H9 (cell line): Measurements from ENCODE around the gene AKAP12. TPM values are rescaled to one million over a fixed set of nuclear protein-coding genes. Genes with fewer than 3 reads are reported as not detected.

Experiments
- DNase-seq: peaks from one replicate; pipeline ENCODE4 v3.0.0-alpha.2; 2017
- H2AFZ ChIP-seq: one replicate; pipeline ENCODE4 v1.6.1; 2013; ENCODE audit warnings: mild to moderate bottlenecking, low read length, control low read depth, moderate library complexity
- H2AK5ac ChIP-seq: 2 replicates; pipeline ENCODE4 v1.6.1; 2013; ENCODE audit warnings: low read length, control low read depth, mixed read lengths; ENCODE audit not compliant: insufficient read length
- H2BK120ac ChIP-seq: one replicate; pipeline ENCODE4 v1.6.1; 2013; ENCODE audit warnings: low read depth, mild to moderate bottlenecking, low read length, control low read depth, inconsistent platforms; ENCODE audit not compliant: poor library complexity, severe bottlenecking
- H2BK12ac ChIP-seq: 2 replicates; pipeline ENCODE4 v1.6.1; 2013; ENCODE audit warnings: low read length, control low read depth, mixed read lengths, low read depth; ENCODE audit not compliant: insufficient read length
- H2BK15ac ChIP-seq: 2 replicates; pipeline ENCODE4 v1.6.1; 2013; ENCODE audit warnings: low read depth, low read length, control low read depth
- H2BK20ac ChIP-seq: one replicate; pipeline ENCODE4 v1.6.1; 2013; ENCODE audit warnings: low read depth, mild to moderate bottlenecking, low read length, control low read depth, inconsistent platforms; ENCODE audit not compliant: poor library complexity, severe bottlenecking
- H2BK5ac ChIP-seq: 2 replicates; pipeline ENCODE4 v1.6.1; 2013; ENCODE audit warnings: low read length, control low read depth, mixed read lengths; ENCODE audit not compliant: insufficient read length
- H3K14ac ChIP-seq: 2 replicates; pipeline ENCODE4 v1.6.1; 2013; ENCODE audit warnings: low read length, control low read depth; ENCODE audit not compliant: insufficient read depth
- H3K18ac ChIP-seq: 2 replicates; pipeline ENCODE4 v1.6.1; 2013; ENCODE audit warnings: low read depth, mild to moderate bottlenecking, mixed read lengths, low read length, control low read depth; ENCODE audit not compliant: insufficient read length
- H3K23ac ChIP-seq: 2 replicates; pipeline ENCODE4 v1.6.1; 2013; ENCODE audit warnings: low read length, control low read depth, mixed read lengths, low read depth; ENCODE audit not compliant: insufficient read length
- H3K23me2 ChIP-seq: 2 replicates; pipeline ENCODE4 v1.6.1; 2013; ENCODE audit warnings: low read depth, mild to moderate bottlenecking, mixed read lengths, low read length, control low read depth; ENCODE audit not compliant: insufficient read length, poor library complexity, severe bottlenecking
- H3K27ac ChIP-seq: 2 replicates; pipeline ENCODE4 v1.5.1; 2013; ENCODE audit warnings: low read length, control low read depth, mixed read lengths, low read depth; ENCODE audit not compliant: insufficient read length
- H3K27me3 ChIP-seq: 2 replicates; pipeline ENCODE4 v1.6.1; 2013; ENCODE audit warnings: low read length, control low read depth, inconsistent platforms; ENCODE audit not compliant: insufficient read depth
- H3K4ac ChIP-seq: 2 replicates; pipeline ENCODE4 v1.6.1; 2013; ENCODE audit warnings: low read depth, mild to moderate bottlenecking, control low read depth, inconsistent platforms, low read length, moderate library complexity
- H3K4me1 ChIP-seq: 2 replicates; pipeline ENCODE4 v1.6.1; 2013; ENCODE audit warnings: low read length, control low read depth, inconsistent platforms; ENCODE audit not compliant: insufficient read depth
- H3K4me2 ChIP-seq: 2 replicates; pipeline ENCODE4 v1.6.1; 2013; ENCODE audit warnings: low read length, control low read depth, mixed read lengths; ENCODE audit not compliant: insufficient read length, insufficient read depth
- H3K56ac ChIP-seq: 2 replicates; pipeline ENCODE4 v1.6.1; 2013; ENCODE audit warnings: low read depth, mild to moderate bottlenecking, mixed read lengths, low read length, control low read depth; ENCODE audit not compliant: insufficient read length
- H3K79me1 ChIP-seq: 2 replicates; pipeline ENCODE4 v1.6.1; 2013; ENCODE audit warnings: low read depth, mild to moderate bottlenecking, moderate library complexity, low read length, control low read depth, inconsistent platforms; ENCODE audit not compliant: insufficient read depth, poor library complexity, severe bottlenecking
- H3K79me2 ChIP-seq: 2 replicates; pipeline ENCODE4 v1.6.1; 2013; ENCODE audit warnings: low read length, control low read depth, inconsistent platforms; ENCODE audit not compliant: insufficient read depth
- H3K9ac ChIP-seq: 2 replicates; pipeline ENCODE4 v1.6.1; 2013; ENCODE audit warnings: low read length, control low read depth, mixed read lengths; ENCODE audit not compliant: insufficient read length; ENCODE audit errors: extremely low read depth
- H3K9me3 ChIP-seq: one replicate; pipeline ENCODE4 v1.6.1; 2013; ENCODE audit warnings: low read depth, low read length, inconsistent platforms; ENCODE audit not compliant: control insufficient read depth
- H3T11ph ChIP-seq: one replicate; pipeline ENCODE4 v1.6.1; 2013; ENCODE audit warnings: mild to moderate bottlenecking, low read length, control low read depth, inconsistent platforms
- H4K20me1 ChIP-seq: one replicate; pipeline ENCODE4 v1.6.1; 2013; ENCODE audit not compliant: control insufficient read depth, insufficient read length, insufficient read depth
- H4K5ac ChIP-seq: 2 replicates; pipeline ENCODE4 v1.6.1; 2013; ENCODE audit warnings: low read depth, mild to moderate bottlenecking, mixed read lengths, low read length, control low read depth; ENCODE audit not compliant: insufficient read length
- H4K8ac ChIP-seq: replicated peaks from 2 replicates; pipeline ENCODE4 v1.6.1; 2013; ENCODE audit warnings: low read length, control low read depth, mixed read lengths, low read depth; ENCODE audit not compliant: insufficient read length
- H4K91ac ChIP-seq: 2 replicates; pipeline ENCODE4 v1.6.1; 2013; ENCODE audit warnings: low read depth, mild to moderate bottlenecking, moderate library complexity, mixed read lengths, low read length, control low read depth; ENCODE audit not compliant: insufficient read length
- H3K27ac Mint-ChIP-seq, 3 experiments: 2 replicates in 2 of 3; 3 replicates in 1 of 3; pipeline ENCODE4 v1.8.0; 2020 to 2021; ENCODE audit warnings: mixed read lengths in 3 of 3, mild to moderate bottlenecking in 1 of 3, moderate library complexity in 1 of 3
- H3K27me3 Mint-ChIP-seq: 2 replicates; pipeline ENCODE4 v1.8.0; 2021; ENCODE audit warnings: low read depth, mild to moderate bottlenecking, moderate library complexity, mixed read lengths
- H3K36me3 Mint-ChIP-seq, 3 experiments: 2 replicates in 2 of 3; 3 replicates in 1 of 3; pipeline ENCODE4 v1.8.0; 2020 to 2021; ENCODE audit warnings: low read depth in 3 of 3, mixed read lengths in 3 of 3; ENCODE audit not compliant: insufficient read depth in 1 of 3
- H3K4me1 Mint-ChIP-seq, 2 experiments: 2 replicates each; pipeline ENCODE4 v1.8.0; 2020; ENCODE audit warnings: mixed read lengths in 2 of 2
- H3K4me3 Mint-ChIP-seq, 2 experiments: 2 replicates in 1 of 2; 3 replicates in 1 of 2; pipeline ENCODE4 v1.8.0; 2020 to 2021; ENCODE audit warnings: mild to moderate bottlenecking in 2 of 2, mixed read lengths in 2 of 2, moderate library complexity in 1 of 2
- H3K9me3 Mint-ChIP-seq, 2 experiments: 2 replicates in 1 of 2; 3 replicates in 1 of 2; pipeline ENCODE4 v1.8.0; 2020; ENCODE audit warnings: mild to moderate bottlenecking in 2 of 2, mixed read lengths in 2 of 2, moderate library complexity in 1 of 2
- WGBS: extraction: QIAGEN DNeasy Blood & Tissue Kit; methylation state at CpG from one replicate; pipeline ENCODE4 v1.1.7; 2013; ENCODE audit warnings: missing lambda C conversion rate, low lambda C conversion rate, mixed read lengths; ENCODE audit not compliant: insufficient read length; ENCODE audit errors: extremely low coverage; 5-methylcytosine and 5-hydroxymethylcytosine counted together
- total RNA-seq: library from RNA; stranded (reverse); gene quantifications from 2 replicates; pipeline ENCODE4 v1.2.1, GENCODE V29; 2021
- TF ChIP-seq, protein P1 (sequence below): fragments of 200-600 bp; sonication (generic); conservative IDR thresholded peaks from 3 replicates; pipeline ENCODE4 v1.8.0; 2021; ENCODE audit warnings: antibody characterized with exemption, mild to moderate bottlenecking

Gene AKAP12
- total RNA-seq, 1 experiment from 2014 or later, result 52.3 TPM

DNA sequence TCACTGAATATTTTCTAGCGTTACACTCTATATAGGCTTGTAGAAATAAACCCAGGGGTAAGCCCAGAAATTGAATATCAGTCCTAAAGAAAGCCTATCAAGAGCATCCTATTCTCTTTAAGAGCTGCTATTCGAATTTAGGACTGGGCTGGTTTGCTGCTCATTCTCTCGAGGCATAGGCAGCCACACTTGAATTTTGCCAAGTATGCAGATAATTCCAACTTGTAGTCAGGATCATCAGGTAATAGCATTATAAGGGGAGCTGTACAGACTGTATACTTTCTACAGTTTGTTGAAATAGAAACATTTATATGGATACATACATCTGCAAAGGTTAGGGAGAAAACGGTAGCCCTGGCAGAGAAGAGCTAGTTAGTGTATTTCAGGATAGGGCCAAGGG is 153.6 kb downstream of the AKAP12 start:
- Histone ChIP-seq H2BK12ac (no peak overlapping the region), H2BK15ac (no peak overlapping the region), H4K5ac (no peak overlapping the region), H3K27ac (no peak overlapping the region), H3K14ac (no peak overlapping the region), H3K23ac (no peak overlapping the region), H3K79me2 (peaks cover 43% of the 10 kb centered on the region), H4K8ac (no peak overlapping the region), H3T11ph (no peak overlapping the region), H3K4me2 (no peak overlapping the region), H3K56ac (no peak overlapping the region), H2BK20ac (no peak overlapping the region), H3K4ac (no peak overlapping the region), H4K20me1 (no peaks in the 10 kb centered on the region), H2AK5ac (no peak overlapping the region), H3K23me2 (peaks cover 8% of the 10 kb centered on the region), H4K91ac (no peak overlapping the region), H3K4me1 (peaks cover 2% of the 10 kb centered on the region; the same call in 1 of the 2 replicates), H2AFZ (no peak overlapping the region), H3K9me3 (no peaks in the 10 kb centered on the region), H3K18ac (no peak overlapping the region), H2BK5ac (no peak overlapping the region), H3K27me3 (no peaks in the 10 kb centered on the region), H2BK120ac (no peak overlapping the region), H3K9ac (no peak overlapping the region), H3K79me1 (peaks cover 2% of the 10 kb centered on the region)
- H3K27me3 Mint-ChIP-seq, result no peaks in the 10 kb centered on the region
- H3K4me1 Mint-ChIP-seq, result peaks cover 32 to 34% of the 10 kb centered on the region in 2 experiments
- peaks cover 19 to 36% (median 21%) of the 10 kb centered on the region in 3 experiments; a peak in 6 of 7 replicates for H3K36me3 Mint-ChIP-seq
- peak overlapping the region in 2 of 3 experiments; percentile 7 to 75; a peak in 3 of 7 replicates for H3K27ac Mint-ChIP-seq
- peak overlapping the region; percentile 92 to 93 for H3K4me3 Mint-ChIP-seq
- no peaks in the 10 kb centered on the region for H3K9me3 Mint-ChIP-seq
- no CpG with 5 or more reads among the region's 4 CpGs for WGBS
- DNase-seq, result no peak
- TF ChIP-seq, protein P1, sequence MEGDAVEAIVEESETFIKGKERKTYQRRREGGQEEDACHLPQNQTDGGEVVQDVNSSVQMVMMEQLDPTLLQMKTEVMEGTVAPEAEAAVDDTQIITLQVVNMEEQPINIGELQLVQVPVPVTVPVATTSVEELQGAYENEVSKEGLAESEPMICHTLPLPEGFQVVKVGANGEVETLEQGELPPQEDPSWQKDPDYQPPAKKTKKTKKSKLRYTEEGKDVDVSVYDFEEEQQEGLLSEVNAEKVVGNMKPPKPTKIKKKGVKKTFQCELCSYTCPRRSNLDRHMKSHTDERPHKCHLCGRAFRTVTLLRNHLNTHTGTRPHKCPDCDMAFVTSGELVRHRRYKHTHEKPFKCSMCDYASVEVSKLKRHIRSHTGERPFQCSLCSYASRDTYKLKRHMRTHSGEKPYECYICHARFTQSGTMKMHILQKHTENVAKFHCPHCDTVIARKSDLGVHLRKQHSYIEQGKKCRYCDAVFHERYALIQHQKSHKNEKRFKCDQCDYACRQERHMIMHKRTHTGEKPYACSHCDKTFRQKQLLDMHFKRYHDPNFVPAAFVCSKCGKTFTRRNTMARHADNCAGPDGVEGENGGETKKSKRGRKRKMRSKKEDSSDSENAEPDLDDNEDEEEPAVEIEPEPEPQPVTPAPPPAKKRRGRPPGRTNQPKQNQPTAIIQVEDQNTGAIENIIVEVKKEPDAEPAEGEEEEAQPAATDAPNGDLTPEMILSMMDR, result no peak
